Skeletal muscle cell (primary cell): ENCODE results near the gene NCAM1.

Source experiments
- DNase-seq: peaks from one replicate; pipeline ENCODE4 v3.0.0-alpha.2; 2010; ENCODE audit warnings: low read depth
- H3K4me3 ChIP-seq: 2 replicates; pipeline ENCODE4 v1.5.1; 2011; ENCODE audit warnings: low read depth, mild to moderate bottlenecking, control low read depth, low read length, moderate library complexity

NCAM1 gene

DNA sequence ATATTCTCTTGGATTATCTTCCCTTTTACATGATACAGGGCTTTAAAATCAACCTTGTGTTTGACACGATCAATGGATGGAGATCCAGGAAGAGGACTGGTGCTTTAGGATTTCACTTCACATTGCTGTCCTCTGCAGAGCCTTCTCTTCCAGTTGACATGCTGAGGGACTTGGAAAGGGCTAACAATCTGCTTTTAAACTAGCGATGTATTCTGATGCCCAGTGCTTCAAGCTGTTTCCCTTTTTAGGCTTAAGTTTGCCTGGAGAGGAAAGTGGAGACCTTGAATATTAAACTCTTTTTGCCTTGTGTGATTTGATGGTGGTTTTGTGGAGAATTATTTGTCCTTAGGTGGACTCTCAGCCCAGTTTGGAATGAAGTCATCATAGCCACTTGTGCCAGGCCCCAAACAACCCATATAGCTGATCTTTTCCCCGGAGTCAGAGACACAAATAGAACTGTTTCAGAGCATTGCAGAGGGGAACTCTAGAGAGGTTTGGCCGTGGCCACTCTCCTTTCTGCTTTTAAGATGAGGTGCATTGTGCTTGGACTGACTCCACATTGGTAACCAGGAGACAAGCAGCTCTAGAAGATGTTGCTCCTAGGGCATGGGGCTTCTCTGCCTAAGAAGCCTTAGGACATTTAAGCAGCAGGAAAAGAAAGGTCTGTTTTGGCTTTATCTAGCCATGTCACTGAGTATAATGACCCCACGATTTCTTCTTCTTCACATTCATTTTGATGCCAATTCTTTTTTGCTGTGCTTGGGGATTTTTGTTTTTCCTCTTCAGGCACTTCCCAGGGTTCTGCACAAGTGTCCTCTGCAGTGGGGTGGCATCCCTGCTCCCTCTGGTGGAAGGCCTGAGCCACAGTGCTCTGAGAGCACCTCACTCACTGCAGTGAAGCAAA, 152.8 kb downstream of the NCAM1 start:
- H3K4me3 ChIP-seq = no peak overlapping the region
- no peak for DNase-seq

- no peak overlapping the region for H3K4me3 ChIP-seq
- no peak for DNase-seq
Observed at GRCh38 chr11:113114705-113115027, 153.4 kb downstream of the NCAM1 start.

DNA sequence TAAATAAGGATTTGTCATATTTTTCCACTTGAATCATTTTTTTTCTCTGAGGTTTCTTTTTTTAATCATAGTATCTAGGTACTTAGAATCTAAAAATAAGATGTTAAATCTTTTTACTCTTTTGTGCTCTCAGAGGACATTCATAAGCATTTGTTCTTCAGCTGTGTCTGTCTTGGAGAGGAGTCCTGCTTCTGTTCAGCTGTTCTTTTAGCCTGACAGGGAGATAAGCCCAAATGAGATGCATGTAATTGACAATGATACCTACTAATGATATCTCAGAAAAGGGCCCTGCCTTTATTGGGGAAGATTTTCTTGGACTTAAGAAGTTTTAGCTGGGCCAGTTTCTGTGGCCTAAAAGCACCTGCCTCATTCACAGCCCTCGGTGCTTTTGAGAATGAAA, 156.9 kb downstream of the NCAM1 start:
- DNase-seq = no peak
- no peak overlapping the region for H3K4me3 ChIP-seq

GRCh38 chr11:113119074-113119473, 157.9 kb downstream of the NCAM1 start:
- no peak overlapping the region for H3K4me3 ChIP-seq
- no peak for DNase-seq

- H3K4me3 ChIP-seq = no peak overlapping the region
- no peak for DNase-seq
Observed at GRCh38 chr11:113119966-113120736, 158.9 kb downstream of the NCAM1 start.

DNA sequence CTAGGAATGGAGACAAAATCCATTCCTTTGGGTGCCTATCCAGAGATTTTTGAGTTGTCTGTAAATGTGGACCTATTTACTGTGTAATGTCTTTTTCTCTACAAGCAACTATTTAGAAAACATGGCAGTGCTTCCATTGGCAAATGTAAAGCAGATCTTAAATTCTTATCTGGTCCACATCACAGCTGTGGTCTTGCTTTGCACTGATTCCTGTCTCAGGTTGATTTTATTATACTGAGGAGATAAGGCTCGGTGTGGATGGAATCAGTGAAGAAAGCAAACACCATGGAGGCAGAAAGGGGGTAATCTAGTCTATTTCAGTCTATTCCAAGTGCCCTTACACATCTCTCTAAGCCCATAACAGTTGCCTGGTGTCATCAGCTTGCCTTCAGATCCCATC, 160.5 kb downstream of the NCAM1 start:
- no peak overlapping the region for H3K4me3 ChIP-seq
- DNase-seq = no peak

DNA sequence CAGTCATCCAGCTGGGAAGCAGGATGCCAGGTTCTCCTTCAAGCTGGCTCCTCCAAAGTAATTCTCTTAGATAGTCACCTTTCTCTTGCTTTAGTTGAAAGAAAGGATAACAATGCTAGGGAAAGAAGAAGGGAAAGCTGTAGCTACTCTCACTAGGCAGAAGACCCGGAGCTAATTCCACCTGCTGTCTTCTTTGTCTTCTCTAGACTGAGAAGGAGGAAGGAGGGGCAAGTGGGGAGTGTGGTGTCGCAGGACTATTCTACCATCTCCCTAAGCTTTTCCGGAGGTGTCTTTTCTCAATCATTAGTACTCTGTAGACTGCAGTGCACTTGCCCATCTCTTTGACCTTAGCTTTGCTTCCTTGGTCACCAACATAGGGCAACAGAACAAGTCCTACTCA, 162.8 kb downstream of the NCAM1 start:
- DNase-seq = no peak

DNA sequence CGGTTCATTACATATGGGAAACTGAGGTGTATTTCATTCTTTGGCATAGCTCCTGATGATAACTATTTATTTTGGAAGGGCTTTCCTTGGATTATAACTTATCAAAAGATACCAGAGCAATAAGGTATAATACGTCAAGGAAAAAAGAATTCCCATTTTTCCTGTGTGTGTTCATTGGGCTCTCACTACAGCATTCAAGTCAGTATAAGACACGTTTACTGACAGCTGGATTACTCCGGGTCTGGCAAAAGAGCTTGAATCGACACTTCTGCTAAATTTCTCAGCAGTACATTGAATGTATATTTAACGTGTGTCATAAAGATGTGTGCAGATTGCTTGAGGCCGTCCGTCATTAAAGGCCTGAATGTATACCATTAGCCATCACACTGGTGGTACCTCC, 163.4 kb downstream of the NCAM1 start:
- no peak for DNase-seq
- no peak overlapping the region for H3K4me3 ChIP-seq

More for the DNA sequence above, 162.8 kb downstream of the NCAM1 start:
- H3K4me3 ChIP-seq = no peak overlapping the region

DNA sequence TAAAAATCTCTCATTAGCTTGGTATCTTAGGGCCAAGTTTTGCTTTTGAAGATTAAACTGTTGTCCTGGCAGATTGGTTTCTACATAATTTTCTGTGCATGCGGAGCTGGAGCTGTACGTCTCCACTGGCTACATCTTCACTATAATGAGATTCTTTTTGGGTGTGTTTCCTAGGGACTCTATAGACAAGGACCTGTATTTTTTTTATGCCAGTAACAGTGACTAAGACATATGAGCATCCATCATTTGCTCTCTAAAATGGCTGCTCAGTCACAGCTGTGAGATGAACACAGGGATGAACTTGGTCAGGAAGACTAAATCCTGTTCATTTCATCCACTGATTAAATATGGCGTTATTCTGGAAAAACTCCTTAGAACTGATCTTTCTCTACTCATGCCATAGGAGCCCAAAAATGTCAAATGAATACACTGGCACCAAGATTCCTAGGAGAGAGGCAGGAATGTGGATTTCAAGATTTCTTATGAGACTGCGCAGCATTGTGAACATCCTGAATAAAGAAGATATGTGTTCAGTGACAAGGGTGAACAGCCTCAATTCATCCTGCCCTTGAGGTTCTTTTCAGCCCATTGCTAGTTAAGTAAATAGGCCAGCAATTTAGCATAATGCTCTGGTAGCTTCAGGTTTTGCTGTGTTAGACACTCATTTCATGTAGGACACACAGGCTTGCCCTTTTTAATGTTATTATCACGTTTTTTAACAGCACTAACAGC, 168.2 kb downstream of the NCAM1 start:
- DNase-seq = no peak
- H3K4me3 ChIP-seq = no peak overlapping the region

GRCh38 chr11:113131036-113131775, 170.0 kb downstream of the NCAM1 start:
- no peak for DNase-seq
- H3K4me3 ChIP-seq = no peak overlapping the region

GRCh38 chr11:113133071-113133470, 171.9 kb downstream of the NCAM1 start:
- DNase-seq = no peak
- H3K4me3 ChIP-seq = no peak overlapping the region

DNA sequence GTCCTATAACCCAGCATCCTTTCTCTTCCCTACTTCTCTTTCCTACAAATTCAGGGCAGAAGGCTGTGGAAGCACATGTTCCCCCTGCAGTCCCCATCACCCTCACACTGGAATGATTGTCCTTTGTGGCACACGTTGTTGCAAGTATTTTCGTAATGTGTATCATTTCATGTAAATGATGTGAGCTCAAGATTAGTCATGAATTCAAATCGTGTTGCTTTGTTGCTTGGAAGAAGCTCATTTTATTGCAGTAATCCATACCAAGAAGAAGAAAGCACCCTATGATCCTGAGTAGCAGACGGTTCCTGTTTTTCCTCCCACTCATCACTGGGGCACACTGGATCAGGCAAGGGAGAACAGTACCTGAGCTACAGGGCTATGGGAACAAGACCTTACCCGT, 173.4 kb downstream of the NCAM1 start:
- no peak for DNase-seq

DNA sequence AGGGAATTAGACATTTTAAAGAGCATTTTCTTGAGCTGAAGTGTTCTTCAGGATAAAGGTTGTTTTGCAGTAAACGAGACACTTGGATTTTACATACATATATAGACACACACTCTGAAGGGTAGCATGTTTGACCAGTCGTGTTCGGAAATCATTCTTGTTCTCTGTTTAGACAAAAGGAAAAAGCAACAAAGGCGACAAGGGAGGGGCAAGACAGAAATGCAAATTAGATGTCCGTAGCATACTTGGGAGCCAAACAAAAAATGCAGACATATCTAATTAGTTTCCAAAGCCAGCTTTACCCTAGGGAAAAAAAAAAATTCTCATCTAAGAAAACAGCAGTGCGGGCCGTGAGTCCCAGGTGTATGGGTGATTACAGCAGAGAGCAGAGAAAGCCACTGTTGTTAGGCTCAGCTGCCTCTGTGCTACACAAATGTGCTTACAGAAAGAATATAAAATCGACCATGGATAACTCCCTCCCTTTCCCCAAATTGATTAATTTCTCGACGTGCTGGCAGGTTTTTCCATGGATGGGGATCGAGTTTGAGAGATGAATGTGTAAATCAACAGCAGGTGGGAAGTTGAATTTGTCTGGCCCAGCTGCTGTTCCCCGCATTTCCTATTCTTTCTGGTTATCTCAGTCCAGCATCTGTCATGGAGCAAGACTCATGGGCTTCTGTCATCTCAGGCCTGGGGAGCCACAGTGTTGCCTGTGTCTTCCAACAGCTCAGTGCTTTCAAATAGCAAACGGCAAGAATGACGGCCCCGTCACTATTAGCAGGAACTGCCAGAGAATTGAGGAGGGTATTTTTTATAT, 176.7 kb downstream of the NCAM1 start:
- H3K4me3 ChIP-seq = no peak overlapping the region
- no peak for DNase-seq

More for the DNA sequence above, 173.4 kb downstream of the NCAM1 start:
- no peak overlapping the region for H3K4me3 ChIP-seq

GRCh38 chr11:113138731-113139130, 177.5 kb downstream of the NCAM1 start:
- no peak for DNase-seq
- no peak overlapping the region for H3K4me3 ChIP-seq

GRCh38 chr11:113141010-113141409, 179.8 kb downstream of the NCAM1 start:
- H3K4me3 ChIP-seq = no peak overlapping the region
- DNase-seq = no peak

GRCh38 chr11:113142508-113142907, 181.3 kb downstream of the NCAM1 start:
- no peak overlapping the region for H3K4me3 ChIP-seq
- no peak for DNase-seq

DNA sequence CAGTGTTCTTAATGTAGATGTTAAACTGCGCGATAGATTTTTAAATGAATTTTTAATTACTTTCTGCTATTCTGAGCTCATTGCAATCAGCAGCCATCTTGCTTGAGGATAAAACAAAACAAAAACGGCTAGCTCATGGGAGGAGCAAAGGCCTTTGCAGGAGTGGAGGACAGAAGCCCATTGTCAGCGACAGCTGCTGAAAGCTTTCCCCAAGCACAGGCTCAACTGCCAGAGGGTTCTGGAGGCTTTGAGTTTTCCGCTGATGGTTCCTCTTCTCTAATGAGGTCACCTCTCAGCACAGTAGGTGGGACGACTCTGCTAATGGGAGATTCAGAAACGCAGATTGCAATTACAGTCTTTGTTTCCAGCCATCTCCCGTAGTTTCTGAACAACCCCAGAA, 186.0 kb downstream of the NCAM1 start:
- no peak overlapping the region for H3K4me3 ChIP-seq
- DNase-seq = no peak

GRCh38 chr11:113148076-113148475, 186.9 kb downstream of the NCAM1 start:
- DNase-seq = no peak
- H3K4me3 ChIP-seq = no peak overlapping the region

DNA sequence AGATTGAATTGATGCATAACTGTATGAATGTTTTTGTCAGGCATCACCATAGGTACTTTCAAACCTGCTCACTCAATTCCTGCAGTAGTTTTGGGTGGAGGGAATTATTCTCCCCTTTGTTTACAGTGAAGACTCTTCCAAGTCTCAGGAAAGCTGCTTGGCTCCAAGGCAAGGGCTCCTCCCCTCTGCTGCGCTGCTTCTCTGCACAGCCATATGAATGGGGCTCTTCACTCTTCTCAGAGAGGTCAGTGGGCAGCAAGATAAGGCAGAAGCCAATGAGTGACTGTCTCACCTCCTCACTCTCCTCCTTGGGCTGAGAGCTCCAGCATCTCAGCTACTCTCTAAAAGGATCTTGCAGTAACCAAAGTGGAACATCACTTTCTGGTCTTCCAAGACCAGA, 187.4 kb downstream of the NCAM1 start:
- H3K4me3 ChIP-seq = no peak overlapping the region

More for the DNA sequence above, 187.4 kb downstream of the NCAM1 start:
- no peak for DNase-seq
